Right lobe of liver (tissue), 4 donors: ENCODE measurements around the gene GRM7.

Source experiments
- POLR2A ChIP-seq: fragments of 450-650 bp; IDR thresholded peaks from one replicate; pipeline ENCODE4 v1.6.1; 2017; ENCODE audit warnings: antibody characterized with exemption, mild to moderate bottlenecking
- TF ChIP-seq, protein P1 (sequence below), 4 donors: fragments of 200-600 bp in 3 of 4; fragments of 450-650 bp in 1 of 4; IDR thresholded peaks; one replicate each; pipeline versions ENCODE4 v1.5.1 to v1.8.0; 2016 to 2022; ENCODE audit warnings: antibody characterized with exemption in 4 of 4, mild to moderate bottlenecking in 2 of 4
- donor health status: DM: no; HTN: no; CAD: no.
- donor health status: DM: no; HTN: no; CAD: no.
- donor health status: DM: no; HTN: yes; CAD: no.

DNA sequence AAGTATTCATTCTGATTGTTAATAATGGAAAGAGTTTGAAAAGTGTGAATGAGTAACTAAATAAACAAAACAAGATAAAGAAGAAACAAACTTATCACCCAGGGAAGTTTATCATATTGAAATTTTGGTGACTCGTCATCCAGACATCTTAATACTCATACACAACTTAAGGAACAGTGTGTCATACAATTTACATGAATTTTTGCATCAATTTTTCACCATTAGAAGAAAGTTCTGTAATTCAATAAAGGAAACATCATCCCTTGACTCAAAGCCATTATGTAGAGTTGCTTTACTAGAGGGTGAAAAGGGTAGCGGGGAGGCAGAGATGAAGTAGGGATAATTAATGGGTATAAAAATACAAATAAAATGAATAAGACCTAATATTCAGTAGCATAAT, 536.2 kb downstream of the GRM7 start:
- no peak for TF ChIP-seq POLR2A
- TF ChIP-seq, protein P1, sequence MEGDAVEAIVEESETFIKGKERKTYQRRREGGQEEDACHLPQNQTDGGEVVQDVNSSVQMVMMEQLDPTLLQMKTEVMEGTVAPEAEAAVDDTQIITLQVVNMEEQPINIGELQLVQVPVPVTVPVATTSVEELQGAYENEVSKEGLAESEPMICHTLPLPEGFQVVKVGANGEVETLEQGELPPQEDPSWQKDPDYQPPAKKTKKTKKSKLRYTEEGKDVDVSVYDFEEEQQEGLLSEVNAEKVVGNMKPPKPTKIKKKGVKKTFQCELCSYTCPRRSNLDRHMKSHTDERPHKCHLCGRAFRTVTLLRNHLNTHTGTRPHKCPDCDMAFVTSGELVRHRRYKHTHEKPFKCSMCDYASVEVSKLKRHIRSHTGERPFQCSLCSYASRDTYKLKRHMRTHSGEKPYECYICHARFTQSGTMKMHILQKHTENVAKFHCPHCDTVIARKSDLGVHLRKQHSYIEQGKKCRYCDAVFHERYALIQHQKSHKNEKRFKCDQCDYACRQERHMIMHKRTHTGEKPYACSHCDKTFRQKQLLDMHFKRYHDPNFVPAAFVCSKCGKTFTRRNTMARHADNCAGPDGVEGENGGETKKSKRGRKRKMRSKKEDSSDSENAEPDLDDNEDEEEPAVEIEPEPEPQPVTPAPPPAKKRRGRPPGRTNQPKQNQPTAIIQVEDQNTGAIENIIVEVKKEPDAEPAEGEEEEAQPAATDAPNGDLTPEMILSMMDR (IDR thresholded peaks at IDR 0.05) = no peak
